ENCODE data around the gene ADAMTS15.

ADAMTS15 gene

GRCh38 chr11:130457623-130458409 is 9.4 kb downstream of the ADAMTS15 start:
- no peak for DNase-seq (ENCODE audit: low read depth in 2 of 2, low spot score in 1 of 2)

GRCh38 chr11:130458410-130458729 is 9.9 kb downstream of the ADAMTS15 start:
- no peak for DNase-seq (ENCODE audit: low read depth in 2 of 2, low spot score in 1 of 2)

- no peak for DNase-seq (ENCODE audit: low read depth in 2 of 2, low spot score in 1 of 2)
Observed at GRCh38 chr11:130459521-130459920, 11.1 kb downstream of the ADAMTS15 start.

- no peak for DNase-seq (ENCODE audit: low read depth in 2 of 2, low spot score in 1 of 2)
Observed at GRCh38 chr11:130462101-130462885, 13.8 kb downstream of the ADAMTS15 start.

GRCh38 chr11:130462931-130463330 is 14.5 kb downstream of the ADAMTS15 start:
- no peak for DNase-seq (ENCODE audit: low read depth in 2 of 2, low spot score in 1 of 2)

GRCh38 chr11:130464291-130464812 is 15.9 kb downstream of the ADAMTS15 start:
- DNase-seq (ENCODE audit: low read depth in 2 of 2, low spot score in 1 of 2): no peak

GRCh38 chr11:130465263-130465662 is 16.8 kb downstream of the ADAMTS15 start:
- DNase-seq (ENCODE audit: low read depth in 2 of 2, low spot score in 1 of 2): no peak

- DNase-seq (ENCODE audit: low read depth in 2 of 2, low spot score in 1 of 2): no peak
Observed at GRCh38 chr11:130467116-130467900, 18.9 kb downstream of the ADAMTS15 start.

- DNase-seq (ENCODE audit: low read depth in 2 of 2, low spot score in 1 of 2): no peak
Observed at GRCh38 chr11:130469181-130469580, 20.7 kb downstream of the ADAMTS15 start.

GRCh38 chr11:130470832-130471706 is 22.6 kb downstream of the ADAMTS15 start:
- no peak for DNase-seq (ENCODE audit: low read depth in 2 of 2, low spot score in 1 of 2)

GRCh38 chr11:130471731-130472433 is 23.4 kb downstream of the ADAMTS15 start:
- no peak for DNase-seq (ENCODE audit: low read depth in 2 of 2, low spot score in 1 of 2)

- DNase-seq (ENCODE audit: low read depth in 2 of 2, low spot score in 1 of 2): no peak
Observed at GRCh38 chr11:130472434-130472961, 24.1 kb downstream of the ADAMTS15 start.

- DNase-seq (ENCODE audit: low read depth in 2 of 2, low spot score in 1 of 2): no peak
Observed at GRCh38 chr11:130473056-130473794, 24.8 kb downstream of the ADAMTS15 start.

- no peak for DNase-seq (ENCODE audit: low read depth in 2 of 2, low spot score in 1 of 2)
Observed at GRCh38 chr11:130473795-130474377, 25.4 kb downstream of the ADAMTS15 start.

- DNase-seq (ENCODE audit: low read depth in 2 of 2, low spot score in 1 of 2): no peak
Observed at GRCh38 chr11:130474637-130475400, 26.4 kb downstream of the ADAMTS15 start.

GRCh38 chr11:130475426-130476053 is 27.1 kb downstream of the ADAMTS15 start:
- no peak for DNase-seq (ENCODE audit: low read depth in 2 of 2, low spot score in 1 of 2)

GRCh38 chr11:130476200-130476921 is 27.9 kb downstream of the ADAMTS15 start:
- no peak for DNase-seq (ENCODE audit: low read depth in 2 of 2, low spot score in 1 of 2)

Measured in stimulated activated CD8-positive, alpha-beta memory T cell treated with anti-CD3 and anti-CD28 coated beads, Interleukin-4, amount 100 ng/mL, for 4 hours (primary cell).